Fibroblast of villous mesenchyme (primary cell): ENCODE measurements around the gene GABARAPL1. TPM values are rescaled to one million over a fixed set of nuclear protein-coding genes. Genes with fewer than 3 reads are reported as not detected.

Experiments used
- DNase-seq: peaks from one replicate; pipeline ENCODE4 v3.0.0-alpha.2; 2010; ENCODE audit warnings: low read depth
- H3K4me3 ChIP-seq: 2 replicates; pipeline ENCODE4 v1.5.1; 2011; ENCODE audit warnings: low read depth, mild to moderate bottlenecking, low read length
- CTCF ChIP-seq: IDR thresholded peaks from 2 replicates; pipeline ENCODE4 v1.5.1; 2012; ENCODE audit warnings: low read depth, mild to moderate bottlenecking, low read length; ENCODE audit not compliant: insufficient read depth
- total RNA-seq: library from RNA; depleted of rRNA; stranded (reverse); fragments of >200 nt; gene quantifications from 2 replicates; pipeline ENCODE4 v1.2.3, GENCODE V29; 2012

The GABARAPL1 gene
- 61.2 and 131 TPM in 2 replicates for total RNA-seq

- no peak for TF ChIP-seq CTCF
- H3K4me3 ChIP-seq = peak within 1 kb of the TSS; percentile 91
- DNase-seq = peak; percentile 93
Measured at GRCh38 chr12:10212739-10213131, at the start of gene GABARAPL1. Gene GABARAPL1 (plus strand): TSS chr12:10212877. CDS start chr12:10213130, 253 bp downstream.

- no peak for TF ChIP-seq CTCF
- no peak for DNase-seq
- no peak overlapping the region for H3K4me3 ChIP-seq
Measured at GRCh38 chr12:10163084-10163483, 49.6 kb upstream of the GABARAPL1 start.

GRCh38 chr12:10165421-10165820, 47.3 kb upstream of the GABARAPL1 start:
- no peak overlapping the region for H3K4me3 ChIP-seq
- DNase-seq = no peak
- TF ChIP-seq CTCF = no peak

- peak overlapping the region; percentile 23 for H3K4me3 ChIP-seq
- TF ChIP-seq CTCF = no peak
- DNase-seq = peak; percentile 85
Measured at GRCh38 chr12:10167599-10167998, 45.1 kb upstream of the GABARAPL1 start.

GRCh38 chr12:10169104-10169503, 43.6 kb upstream of the GABARAPL1 start:
- TF ChIP-seq CTCF = no peak
- H3K4me3 ChIP-seq = peak overlapping the region; percentile 48
- peak; percentile 73 for DNase-seq

- peak overlapping the region; percentile 60 for H3K4me3 ChIP-seq
- DNase-seq = peak; percentile 82
- TF ChIP-seq CTCF = no peak
Measured at GRCh38 chr12:10170216-10170615, 42.5 kb upstream of the GABARAPL1 start.
